ENCODE results near the gene RPL39L.

DNA sequence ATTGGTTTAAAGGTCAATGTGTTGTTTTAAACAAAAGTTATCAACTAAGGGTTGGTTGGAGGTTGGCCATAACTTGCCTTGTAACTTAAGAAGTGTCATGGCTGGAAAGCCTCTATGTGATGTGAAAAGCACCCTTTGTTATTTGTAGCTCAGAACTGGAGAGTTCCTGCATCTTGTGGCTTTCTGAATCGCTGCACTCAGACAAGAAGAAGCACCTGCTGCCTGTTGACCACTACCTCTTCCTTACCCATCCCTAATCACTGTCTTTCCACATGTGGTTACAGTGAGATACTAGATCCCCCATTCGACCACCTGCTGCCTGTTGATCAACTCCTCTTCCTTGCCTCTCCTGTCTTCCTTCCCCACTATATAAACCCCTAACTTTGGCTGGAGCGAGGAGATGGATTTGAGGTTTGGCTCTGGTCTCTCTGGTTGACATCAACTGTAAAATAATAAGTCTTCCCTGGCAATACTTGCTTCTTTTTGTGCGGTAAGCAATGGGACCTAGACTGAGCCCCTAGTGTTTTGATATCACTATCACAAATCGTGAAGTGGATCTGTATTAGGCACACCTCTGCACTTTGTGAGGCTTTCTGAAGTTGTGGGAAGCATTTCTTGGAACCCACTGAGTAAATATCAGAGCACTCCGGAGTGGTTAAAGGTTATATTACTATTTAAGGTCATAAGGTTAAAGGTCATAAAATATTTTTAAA, 13.8 kb downstream of the RPL39L start:
- TF ChIP-seq FOXM1 (IDR thresholded peaks at IDR 0.05; ENCODE audit: borderline replicate concordance) (no peak), ELF4 (IDR thresholded peaks at IDR 0.05) (no peak), FOXK2 (IDR thresholded peaks at IDR 0.05) (no peak), SP1 (IDR thresholded peaks at IDR 0.05) (no peak), L3MBTL2 (conservative IDR thresholded peaks at IDR 0.05) (no peak)

Data from HEK293T (cell line).